ENCODE measurements around the gene FUCA2.

FUCA2 gene

GRCh38 chr6:143486752-143487151 is 24.8 kb downstream of the FUCA2 start (continued):
- TF ChIP-seq ZFP30 (CRISPR knock-in tag; IDR thresholded peaks at IDR 0.05) (no peak), ISL1 (CRISPR knock-in tag; IDR thresholded peaks at IDR 0.05) (no peak)

- TF ChIP-seq ZFP3 (CRISPR knock-in tag; IDR thresholded peaks at IDR 0.05) (no peak), TSHZ2 (CRISPR knock-in tag; IDR thresholded peaks at IDR 0.05) (no peak), TCF4 (CRISPR knock-in tag; IDR thresholded peaks at IDR 0.05; ENCODE audit: borderline replicate concordance) (no peak), POU6F1 (CRISPR knock-in tag; IDR thresholded peaks at IDR 0.05; ENCODE audit: borderline replicate concordance, low read depth) (no peak), PATZ1 (CRISPR knock-in tag; IDR thresholded peaks at IDR 0.05; ENCODE audit: borderline replicate concordance) (no peak), ZC3H10 (CRISPR knock-in tag; IDR thresholded peaks at IDR 0.05) (no peak), CSRNP3 (CRISPR knock-in tag; IDR thresholded peaks at IDR 0.05) (no peak), CSDC2 (CRISPR knock-in tag; IDR thresholded peaks at IDR 0.05) (no peak), ESRRG (CRISPR knock-in tag; IDR thresholded peaks at IDR 0.05) (no peak), GLIS3 (CRISPR knock-in tag; IDR thresholded peaks at IDR 0.05) (no peak), PPARA (CRISPR knock-in tag; IDR thresholded peaks at IDR 0.05; ENCODE audit: borderline replicate concordance) (no peak), OSR1 (CRISPR knock-in tag; IDR thresholded peaks at IDR 0.05) (no peak), RARB (CRISPR knock-in tag; IDR thresholded peaks at IDR 0.05) (no peak), BACH2 (CRISPR knock-in tag; IDR thresholded peaks at IDR 0.05; ENCODE audit: borderline replicate concordance) (no peak)
- no peak for ATAC-seq
Measured at GRCh38 chr6:143485967-143486366, 25.6 kb downstream of the FUCA2 start.

GRCh38 chr6:143482593-143482992 is 28.9 kb downstream of the FUCA2 start:
- ATAC-seq, result no peak
- TF ChIP-seq SNAI2 (CRISPR knock-in tag; IDR thresholded peaks at IDR 0.05) (no peak), ZNF565 (CRISPR knock-in tag; conservative IDR thresholded peaks at IDR 0.05; ENCODE audit: low read depth) (no peak), PATZ1 (CRISPR knock-in tag; IDR thresholded peaks at IDR 0.05; ENCODE audit: borderline replicate concordance) (no peak), OSR1 (CRISPR knock-in tag; IDR thresholded peaks at IDR 0.05) (no peak)

GRCh38 chr6:143478479-143479062 is 32.9 kb downstream of the FUCA2 start:
- TF ChIP-seq OSR1 (CRISPR knock-in tag; IDR thresholded peaks at IDR 0.05) (no peak), ESRRG (CRISPR knock-in tag; IDR thresholded peaks at IDR 0.05) (no peak), ZFP3 (CRISPR knock-in tag; IDR thresholded peaks at IDR 0.05) (no peak), SNAI2 (CRISPR knock-in tag; IDR thresholded peaks at IDR 0.05) (no peak), POU6F1 (CRISPR knock-in tag; IDR thresholded peaks at IDR 0.05; ENCODE audit: borderline replicate concordance, low read depth) (no peak), ZNF8 (CRISPR knock-in tag; IDR thresholded peaks at IDR 0.05) (no peak), BACH2 (CRISPR knock-in tag; IDR thresholded peaks at IDR 0.05; ENCODE audit: borderline replicate concordance) (no peak), ZNF565 (CRISPR knock-in tag; conservative IDR thresholded peaks at IDR 0.05; ENCODE audit: low read depth) (no peak), ZNF70 (CRISPR knock-in tag; IDR thresholded peaks at IDR 0.05) (no peak), CREB5 (CRISPR knock-in tag; IDR thresholded peaks at IDR 0.05; ENCODE audit: low read depth) (no peak), PATZ1 (CRISPR knock-in tag; IDR thresholded peaks at IDR 0.05; ENCODE audit: borderline replicate concordance) (no peak)
- ATAC-seq, result no peak

Measured in SK-N-SH treated with all-trans-retinoic acid at 6 μM for 48 hours (cell line).